PC-9 (cell line): ENCODE results near the gene TMSB4X. TPM values are rescaled to one million over a fixed set of nuclear protein-coding genes. Genes with fewer than 3 reads are reported as not detected.
A peak's percentile ranks its signal among the peaks of the same experiment; 100 is the strongest.
"Not testable (repeated sequence)": the region's sequence is repeated elsewhere in the genome, so short reads cannot be mapped to it uniquely, and the experiment has no call there.

ENCODE experiments used
- BruUV-seq: library from RNA; stranded (reverse); fragments of 400-500 nt; replicated peaks from 2 replicates; lab custom pipeline; 2021; lab: Mats Ljungman, UMichigan
- CTCF ChIA-PET: fragments of 300-600 bp; sonication (Branson Sonifier 250); formaldehyde crosslinking; loops from one replicate; lab custom pipeline; 2022; ENCODE audit warnings: antibody characterized with exemption; lab: Charles Lee
- POLR2A ChIA-PET: fragments of 300-600 bp; sonication (Branson Sonifier 250); formaldehyde crosslinking; loops from one replicate; lab custom pipeline; 2022; ENCODE audit warnings: antibody characterized with exemption; ENCODE audit not compliant: unreplicated experiment; lab: Charles Lee
- DNase-seq, 2 experiments: peaks; one replicate each; pipeline versions ENCODE4 v3.0.0 to v3.0.0-alpha.2; 2015 to 2022; ENCODE audit warnings: mixed read lengths in 1 of 2
- H2AFZ ChIP-seq: fragments of 200-600 bp; sonication (generic); 2 replicates; pipeline ENCODE4 v1.8.1; 2017; ENCODE audit warnings: antibody characterized with exemption
- H3F3A ChIP-seq: fragments of 200-600 bp; sonication (generic); 2 replicates; pipeline ENCODE4 v1.8.1; 2017; ENCODE audit warnings: antibody characterized with exemption, mild to moderate bottlenecking, low read depth; ENCODE audit not compliant: insufficient read depth
- H3K27ac ChIP-seq: fragments of 200-600 bp; sonication (generic); 2 replicates; pipeline ENCODE4 v1.6.1; 2016; ENCODE audit warnings: mixed run types
- H3K27me3 ChIP-seq: fragments of 200-600 bp; sonication (generic); 2 replicates; pipeline ENCODE4 v1.6.1; 2016; ENCODE audit warnings: low read depth, mixed run types; ENCODE audit not compliant: insufficient read depth
- H3K36me3 ChIP-seq: fragments of 200-600 bp; sonication (generic); 2 replicates; pipeline ENCODE4 v1.6.1; 2016; ENCODE audit warnings: low read depth, mixed run types
- H3K4me1 ChIP-seq: fragments of 200-600 bp; sonication (generic); replicated peaks from 2 replicates; pipeline ENCODE4 v1.6.1; 2016; ENCODE audit warnings: mixed run types; ENCODE audit not compliant: insufficient read depth
- H3K4me2 ChIP-seq: fragments of 200-600 bp; sonication (generic); 2 replicates; pipeline ENCODE4 v1.6.1; 2017; ENCODE audit warnings: mixed run types
- H3K4me3 ChIP-seq: fragments of 200-600 bp; sonication (generic); 2 replicates; pipeline ENCODE4 v1.6.1; 2016; ENCODE audit warnings: mixed run types
- H3K79me2 ChIP-seq: fragments of 200-600 bp; sonication (generic); 2 replicates; pipeline ENCODE4 v1.6.1; 2017; ENCODE audit warnings: low read depth, mixed run types
- H3K9me2 ChIP-seq: fragments of 200-600 bp; sonication (generic); 2 replicates; pipeline ENCODE4 v1.8.1; 2017; ENCODE audit warnings: mild to moderate bottlenecking; ENCODE audit not compliant: insufficient read depth
- H3K9me3 ChIP-seq: fragments of 200-600 bp; sonication (generic); 2 replicates; pipeline ENCODE4 v1.8.1; 2016; ENCODE audit warnings: low read depth; ENCODE audit not compliant: insufficient read depth
- H4K20me1 ChIP-seq: fragments of 200-600 bp; sonication (generic); 2 replicates; pipeline ENCODE4 v1.8.1; 2017; ENCODE audit not compliant: insufficient read depth
- CTCF ChIP-seq: fragments of 200-600 bp; sonication (generic); conservative IDR thresholded peaks from 2 replicates; pipeline ENCODE4 v1.6.1; 2017; ENCODE audit warnings: mixed run types, antibody characterized with exemption, mild to moderate bottlenecking, moderate library complexity
- EZH2 ChIP-seq: fragments of 200-600 bp; sonication (generic); IDR thresholded peaks from 2 replicates; pipeline ENCODE4 v1.8.0; 2017; ENCODE audit warnings: antibody characterized with exemption, low read depth
- intact Hi-C: fragments of 100-400 bp; cut with micrococcal nuclease; formaldehyde crosslinking; loops from one replicate; pipeline ENCODE4 v1.10.0; 2022; ENCODE audit not compliant: unreplicated experiment
- total RNA-seq: library from RNA; stranded (reverse); gene quantifications from 2 replicates; pipeline ENCODE4 v1.2.3, GENCODE V29; 2021

The TMSB4X gene
- total RNA-seq, 1 experiment from 2014 or later, result 2,589 TPM

- not testable (repeated sequence) for H3K27ac ChIP-seq
These were observed 30.5 kb upstream of the TMSB4X start for GRCh38 chrX:12944452-12944851.

GRCh38 chrX:12945494-12945893, 29.4 kb upstream of the TMSB4X start:
- DNase-seq, result no peak
- intact Hi-C loops, result loop anchor here (5.0 kb wide), 1 partner anchor 43 kb away; no protein-coding TSS in a partner anchor
- POLR2A ChIA-PET, result interaction anchor here (0.8 kb wide), 1 partner anchor 131 kb away, joined by 3 read pairs; no protein-coding TSS in a partner anchor
- Histone ChIP-seq H3K4me3 (no peak overlapping the region), H3K4me1 (peaks cover 35% of the 10 kb centered on the region), H3K4me2 (no peak overlapping the region), H4K20me1 (no peaks in the 10 kb centered on the region), H3K27me3 (no peaks in the 10 kb centered on the region), H3F3A (peaks cover 21% of the 10 kb centered on the region), H3K27ac (peak overlapping the region; percentile 98), H2AFZ (no peak overlapping the region), H3K36me3 (no peaks in the 10 kb centered on the region), H3K9me2 (no peaks in the 10 kb centered on the region), H3K9me3 (no peaks in the 10 kb centered on the region), H3K79me2 (0 out of 2 replicates have a peak, but pooled peaks cover 7% of the 10 kb centered on the region)
- CTCF ChIA-PET, result interaction anchor here (0.7 to 2.6 kb wide), 3 partner anchors 174 to 543 kb away, joined by 4 to 20 read pairs (median 6); no protein-coding TSS in a partner anchor
- TF ChIP-seq EZH2, result no peak
- no peak for TF ChIP-seq CTCF
- BruUV-seq, result no TSS peak

More at GRCh38 chrX:12944452-12944851, 30.5 kb upstream of the TMSB4X start:
- H3K79me2 ChIP-seq, BruUV-seq, H3K36me3 ChIP-seq, H3K9me2 ChIP-seq, H3K4me2 ChIP-seq, DNase-seq, H3K9me3 ChIP-seq, H4K20me1 ChIP-seq, intact Hi-C loops, H3K4me3 ChIP-seq, H2AFZ ChIP-seq, POLR2A ChIA-PET, CTCF ChIA-PET, H3K27me3 ChIP-seq: not testable (repeated sequence)
- peaks cover 21% of the 10 kb centered on the region for H3F3A ChIP-seq
- peaks cover 30% of the 10 kb centered on the region for H3K4me1 ChIP-seq

- BruUV-seq, result no TSS peak
These were observed 28.5 kb upstream of the TMSB4X start for GRCh38 chrX:12946406-12946805.

More at GRCh38 chrX:12946406-12946805, 28.5 kb upstream of the TMSB4X start:
- Histone ChIP-seq H3K4me2 (peak overlapping the region; percentile 78), H3K4me3 (peak overlapping the region; percentile 40; the same call in 1 of the 2 replicates), H2AFZ (no peak overlapping the region), H3K27me3 (no peaks in the 10 kb centered on the region), H3K9me2 (no peaks in the 10 kb centered on the region), H3F3A (peaks cover 21% of the 10 kb centered on the region), H3K79me2 (0 out of 2 replicates have a peak, but pooled peaks cover 7% of the 10 kb centered on the region), H3K36me3 (no peaks in the 10 kb centered on the region), H3K9me3 (no peaks in the 10 kb centered on the region), H3K27ac (peak overlapping the region; percentile 98), H4K20me1 (no peaks in the 10 kb centered on the region), H3K4me1 (peaks cover 35% of the 10 kb centered on the region)
- peak in 1 of 2 experiments; percentile 24 for DNase-seq
- intact Hi-C loops, result loop anchor here (1.0 to 5.0 kb wide), 3 partner anchors 44 to 248 kb away; no protein-coding TSS in a partner anchor
- ChIA-PET POLR2A (interaction anchor here (0.5 to 1.2 kb wide), 17 partner anchors 10 to 805 kb away, joined by 3 to 18 read pairs (median 6); partner anchors contain the start of genes FAM9C, OFD1, TMSB4X and TRAPPC2), CTCF (interaction anchor here (0.6 to 2.6 kb wide), 13 partner anchors 10 to 542 kb away, joined by 3 to 20 read pairs (median 5); partner anchors contain the start of gene TMSB4X)
- no peak for TF ChIP-seq EZH2
- TF ChIP-seq CTCF, result no peak
